Measurements from ENCODE around the gene DUSP3. TPM values are rescaled to one million over a fixed set of nuclear protein-coding genes. Genes with fewer than 3 reads are reported as not detected.

The DUSP3 gene
- total and polyA plus RNA-seq, 7 donors: 32.3 to 140 (median 70.4) TPM

DNA sequence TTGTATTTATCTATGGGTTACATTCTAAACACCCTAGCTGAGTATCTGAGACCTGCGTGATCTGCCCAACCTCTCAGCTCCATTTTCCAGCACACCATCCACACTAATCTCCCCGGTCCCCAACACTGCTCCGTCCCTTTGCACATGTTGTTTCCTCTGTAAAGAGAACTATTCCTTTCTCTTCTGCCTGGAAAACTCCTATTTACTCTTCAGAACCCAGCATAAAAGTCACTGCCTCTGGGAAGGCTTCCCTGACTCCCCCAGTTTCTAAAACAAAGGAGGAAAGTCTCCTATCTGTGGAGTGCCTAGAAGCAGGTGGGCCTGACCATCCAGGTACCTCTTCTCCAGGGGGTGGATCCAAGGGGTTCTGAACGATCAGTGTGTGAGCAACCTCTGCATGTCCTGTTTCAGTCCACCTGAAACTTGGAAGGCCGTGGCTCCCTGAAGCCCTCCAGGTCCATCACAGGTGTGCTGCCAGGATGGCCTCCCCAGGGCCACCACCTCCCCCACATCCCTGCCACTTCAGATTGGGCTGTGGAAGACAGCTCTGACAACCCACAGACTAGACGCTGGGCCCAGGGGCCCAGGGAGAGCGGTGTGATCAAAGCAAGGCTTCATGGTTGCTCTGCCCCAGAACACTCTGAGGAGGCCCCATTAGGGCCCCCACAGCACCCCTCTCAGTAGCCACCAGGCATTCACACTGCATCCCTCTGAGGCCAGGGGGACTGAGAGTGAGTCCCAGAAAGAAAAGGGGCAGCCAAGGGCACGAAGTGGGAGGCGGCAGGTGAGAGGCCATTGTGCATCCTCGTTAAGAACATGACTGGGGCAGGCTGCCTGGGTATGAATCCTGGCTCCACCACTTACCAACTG lies 33.9 kb upstream of the DUSP3 start:
- Histone ChIP-seq H3K36me3 (peaks cover 0 to 45% (median 7%) of the 10 kb centered on the region in 4 donors), H3K4me1 (no peaks in the 10 kb centered on the region), H3K27ac (no peak overlapping the region), H3K9me3 (no peaks in the 10 kb centered on the region), H3K27me3 (no peaks in the 10 kb centered on the region), H3K4me3 (no peak overlapping the region)
- DNase-seq: no peak
- intact Hi-C loops (cut with DNase I): no loop called here
- WGBS, 2 donors: 91 to 92% methylated on average over 10 of the region's 10 CpGs
- TF ChIP-seq EP300 (IDR thresholded peaks at IDR 0.05) (no peak), POLR2AphosphoS5 (IDR thresholded peaks at IDR 0.05) (no peak), CTCF (IDR thresholded peaks at IDR 0.05) (no peak), POLR2A (IDR thresholded peaks at IDR 0.05) (no peak)

- H3K4me1 ChIP-seq: no peaks in the 10 kb centered on the region
- intact Hi-C loops (cut with DNase I): no loop called here
- H3K9me3 ChIP-seq: no peaks in the 10 kb centered on the region
- H3K27ac ChIP-seq: no peak overlapping the region
- H3K36me3 ChIP-seq: peaks cover 0 to 53% (median 7%) of the 10 kb centered on the region in 4 donors
- no peak for DNase-seq
- 89 to 95% methylated on average over 5 of the region's 5 CpGs for WGBS, 2 donors
- no peak overlapping the region for H3K4me3 ChIP-seq
- no peaks in the 10 kb centered on the region for H3K27me3 ChIP-seq
- TF ChIP-seq POLR2AphosphoS5 (IDR thresholded peaks at IDR 0.05): no peak
- no peak for TF ChIP-seq POLR2A (IDR thresholded peaks at IDR 0.05)
- TF ChIP-seq CTCF (IDR thresholded peaks at IDR 0.05): no peak
- no peak for TF ChIP-seq EP300 (IDR thresholded peaks at IDR 0.05)
Observed at GRCh38 chr17:43810823-43811222, 32.0 kb upstream of the DUSP3 start.

GRCh38 chr17:43810226-43810715 lies 31.5 kb upstream of the DUSP3 start:
- H3K9me3 ChIP-seq: no peaks in the 10 kb centered on the region
- TF ChIP-seq CTCF (IDR thresholded peaks at IDR 0.05) (no peak), EP300 (IDR thresholded peaks at IDR 0.05) (no peak), POLR2A (IDR thresholded peaks at IDR 0.05) (no peak), POLR2AphosphoS5 (IDR thresholded peaks at IDR 0.05) (no peak)
- H3K36me3 ChIP-seq: peaks cover 0 to 58% (median 7%) of the 10 kb centered on the region in 4 donors
- WGBS, 2 donors: 87 to 92% methylated on average over 4 of the region's 4 CpGs
- no peak overlapping the region for H3K27ac ChIP-seq
- no peaks in the 10 kb centered on the region for H3K4me1 ChIP-seq
- intact Hi-C loops (cut with DNase I): no loop called here
- H3K27me3 ChIP-seq: no peaks in the 10 kb centered on the region
- DNase-seq: no peak
- H3K4me3 ChIP-seq: no peak overlapping the region

DNA sequence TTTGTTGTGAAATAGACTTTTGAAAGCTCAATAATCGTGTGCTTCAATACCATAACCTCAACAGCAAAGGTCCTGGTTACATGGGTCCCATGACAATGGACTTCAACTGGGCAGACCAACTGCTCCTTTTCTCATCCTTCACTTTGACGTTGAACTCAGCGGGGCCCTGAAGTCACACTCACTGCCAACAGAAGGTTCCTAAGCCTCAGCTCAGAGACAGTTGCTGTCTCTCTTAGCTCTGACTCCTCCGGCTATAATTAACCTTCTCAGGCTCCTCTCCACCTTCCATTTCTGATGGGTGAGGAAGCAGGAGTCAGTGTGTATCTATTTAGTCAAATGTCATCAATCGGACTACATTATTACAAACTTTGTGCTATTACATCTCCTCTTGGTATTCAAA lies 30.3 kb upstream of the DUSP3 start:
- WGBS, 2 donors: 94% methylated on average over 5 of the region's 5 CpGs
- Histone ChIP-seq H3K4me3 (no peak overlapping the region), H3K9me3 (no peaks in the 10 kb centered on the region), H3K27me3 (no peaks in the 10 kb centered on the region), H3K36me3 (peaks cover 0 to 53% (median 7%) of the 10 kb centered on the region in 4 donors), H3K27ac (no peak overlapping the region), H3K4me1 (no peaks in the 10 kb centered on the region)
- DNase-seq: no peak
- intact Hi-C loops (cut with DNase I): no loop called here
- no peak for TF ChIP-seq EP300 (IDR thresholded peaks at IDR 0.05)
- no peak for TF ChIP-seq CTCF (IDR thresholded peaks at IDR 0.05)
- TF ChIP-seq POLR2A (IDR thresholded peaks at IDR 0.05): no peak
- no peak for TF ChIP-seq POLR2AphosphoS5 (IDR thresholded peaks at IDR 0.05)

Data from sigmoid colon (tissue), 7 donors.